Measurements from ENCODE around the gene SRSF9.

SRSF9 gene

DNA sequence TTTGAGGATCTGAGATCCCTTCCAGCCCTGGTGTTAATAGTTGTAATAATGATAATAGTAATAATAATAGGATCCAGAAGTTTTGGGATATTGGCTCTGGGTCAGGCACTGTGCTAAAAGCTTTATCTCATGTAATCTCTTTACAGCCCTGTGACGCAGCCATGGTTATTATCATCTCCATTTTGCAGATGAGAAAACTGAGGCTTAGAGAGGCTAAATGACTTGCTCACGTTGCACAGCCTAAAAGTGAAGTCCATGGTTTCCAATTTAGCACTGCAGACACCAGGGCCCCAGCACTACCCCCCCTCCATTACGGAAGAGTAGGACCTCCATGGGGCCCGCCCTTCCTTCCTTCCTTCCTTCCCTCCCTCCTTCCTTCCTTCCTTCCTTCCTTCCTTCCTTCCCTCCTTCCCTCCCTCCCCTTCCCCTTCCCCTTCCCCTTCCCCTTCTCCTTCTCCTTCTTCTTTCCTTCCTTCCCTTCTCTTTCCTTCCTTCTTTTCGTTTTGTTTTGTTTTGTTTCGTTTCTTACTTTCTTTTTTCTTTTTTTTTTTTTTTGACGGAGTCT is 46.6 kb downstream of the SRSF9 start:
- CTCF ChIA-PET: interaction anchor here (0.6 kb wide), 2 partner anchors 37 to 121 kb away, joined by 3 to 6 read pairs; no protein-coding TSS in a partner anchor

DNA sequence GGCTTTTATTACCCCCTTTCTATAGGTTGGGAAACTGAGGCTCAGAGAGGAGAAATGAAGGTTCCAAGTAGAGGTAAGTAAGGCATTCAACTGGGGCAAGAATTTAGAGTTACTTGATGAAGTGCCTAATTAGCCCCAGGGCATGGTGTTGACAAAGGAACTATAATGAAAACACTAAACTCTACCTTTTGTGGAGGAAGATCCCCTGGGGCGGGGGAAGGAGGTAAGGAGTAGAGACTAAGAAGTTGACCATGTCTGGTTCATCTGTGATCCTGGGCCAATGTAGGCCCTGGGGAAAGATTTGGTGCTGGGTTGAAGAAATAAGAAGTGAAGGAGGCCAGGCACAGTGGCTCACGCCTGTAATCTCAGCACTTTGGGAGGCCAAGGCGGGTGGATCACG is 47.8 kb downstream of the SRSF9 start:
- TF ChIP-seq SUZ12 (IDR thresholded peaks at IDR 0.05) (no peak), LEF1 (IDR thresholded peaks at IDR 0.05; ENCODE audit: borderline replicate concordance) (no peak), ELF4 (IDR thresholded peaks at IDR 0.05) (no peak), TARDBP (IDR thresholded peaks at IDR 0.05) (no peak), FOXA1 (IDR thresholded peaks at IDR 0.05) (no peak), SP1 (IDR thresholded peaks at IDR 0.05) (no peak), FOXK2 (IDR thresholded peaks at IDR 0.05) (no peak), FOXM1 (IDR thresholded peaks at IDR 0.05; ENCODE audit: borderline replicate concordance) (no peak), CTBP1 (IDR thresholded peaks at IDR 0.05; ENCODE audit: borderline replicate concordance) (no peak), ZNF384 (IDR thresholded peaks at IDR 0.05) (no peak)
- TF ChIP-seq, protein P1, sequence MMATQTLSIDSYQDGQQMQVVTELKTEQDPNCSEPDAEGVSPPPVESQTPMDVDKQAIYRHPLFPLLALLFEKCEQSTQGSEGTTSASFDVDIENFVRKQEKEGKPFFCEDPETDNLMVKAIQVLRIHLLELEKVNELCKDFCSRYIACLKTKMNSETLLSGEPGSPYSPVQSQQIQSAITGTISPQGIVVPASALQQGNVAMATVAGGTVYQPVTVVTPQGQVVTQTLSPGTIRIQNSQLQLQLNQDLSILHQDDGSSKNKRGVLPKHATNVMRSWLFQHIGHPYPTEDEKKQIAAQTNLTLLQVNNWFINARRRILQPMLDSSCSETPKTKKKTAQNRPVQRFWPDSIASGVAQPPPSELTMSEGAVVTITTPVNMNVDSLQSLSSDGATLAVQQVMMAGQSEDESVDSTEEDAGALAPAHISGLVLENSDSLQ (IDR thresholded peaks at IDR 0.05): no peak
- ChIA-PET POLR2A (no interaction called here), CTCF (no interaction called here)

More for the DNA sequence above, 46.6 kb downstream of the SRSF9 start:
- no peak for DNase-seq (ENCODE audit: extremely low spot score)
- TF ChIP-seq LEF1 (IDR thresholded peaks at IDR 0.05; ENCODE audit: borderline replicate concordance): no peak
- TF ChIP-seq BHLHE40 (IDR thresholded peaks at IDR 0.05; ENCODE audit: borderline replicate concordance): no peak
- TF ChIP-seq ELF4 (IDR thresholded peaks at IDR 0.05): no peak
- TF ChIP-seq SP1 (IDR thresholded peaks at IDR 0.05): no peak
- TF ChIP-seq FOXK2 (IDR thresholded peaks at IDR 0.05): no peak
- TF ChIP-seq, protein P1 (IDR thresholded peaks at IDR 0.05): no peak
- no peak for TF ChIP-seq HDGF (IDR thresholded peaks at IDR 0.05; ENCODE audit: borderline replicate concordance)
- TF ChIP-seq FOXM1 (IDR thresholded peaks at IDR 0.05; ENCODE audit: borderline replicate concordance): no peak
- no peak for TF ChIP-seq CTBP1 (IDR thresholded peaks at IDR 0.05; ENCODE audit: borderline replicate concordance)
- TF ChIP-seq FOXA1 (IDR thresholded peaks at IDR 0.05): no peak
- no peak for TF ChIP-seq ARNT (IDR thresholded peaks at IDR 0.05)
- no peak for TF ChIP-seq L3MBTL2 (conservative IDR thresholded peaks at IDR 0.05)
- no peak for TF ChIP-seq SUZ12 (IDR thresholded peaks at IDR 0.05)
- TF ChIP-seq TARDBP (IDR thresholded peaks at IDR 0.05): no peak
- TF ChIP-seq NFRKB (IDR thresholded peaks at IDR 0.05): no peak
- no peak for TF ChIP-seq ZNF384 (IDR thresholded peaks at IDR 0.05)
- POLR2A ChIA-PET: no interaction called here

DNA sequence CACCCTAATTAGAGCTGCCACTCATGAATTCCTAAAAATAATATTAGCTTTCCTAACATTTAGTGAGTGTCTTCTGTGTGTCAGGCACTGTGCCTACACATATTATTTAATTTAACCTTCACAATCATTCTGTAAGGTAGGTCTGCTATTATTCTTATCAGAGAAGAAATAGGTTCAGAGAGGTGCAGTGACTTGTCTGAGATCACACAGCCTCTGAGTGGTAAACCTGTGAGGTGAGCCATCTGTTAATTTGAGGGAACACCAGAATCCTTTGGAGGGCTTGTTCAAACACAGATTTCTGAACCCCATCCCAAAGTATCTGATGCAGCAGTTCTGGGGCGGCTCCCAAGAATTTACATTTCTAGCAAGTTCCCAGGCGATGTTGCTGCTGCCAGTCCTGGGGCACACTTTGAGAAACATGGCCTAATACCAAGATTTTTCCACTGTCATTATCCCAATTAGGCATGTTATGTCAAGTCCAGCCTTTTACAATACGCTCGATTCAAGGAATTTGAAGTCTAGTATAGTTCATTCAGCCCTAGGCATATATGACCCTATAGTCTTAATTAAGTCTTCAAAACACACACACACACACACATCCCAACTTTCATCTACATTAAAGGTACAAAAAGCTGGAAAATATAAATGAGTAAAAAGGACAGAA is 51.5 kb downstream of the SRSF9 start:
- TF ChIP-seq NFRKB (IDR thresholded peaks at IDR 0.05) (no peak), FOXK2 (IDR thresholded peaks at IDR 0.05) (no peak), SUZ12 (IDR thresholded peaks at IDR 0.05) (no peak), ELF4 (IDR thresholded peaks at IDR 0.05) (no peak), FOXA1 (IDR thresholded peaks at IDR 0.05) (no peak), LEF1 (IDR thresholded peaks at IDR 0.05; ENCODE audit: borderline replicate concordance) (no peak), BHLHE40 (IDR thresholded peaks at IDR 0.05; ENCODE audit: borderline replicate concordance) (no peak), FOXM1 (IDR thresholded peaks at IDR 0.05; ENCODE audit: borderline replicate concordance) (no peak), CTBP1 (IDR thresholded peaks at IDR 0.05; ENCODE audit: borderline replicate concordance) (no peak), ZNF384 (IDR thresholded peaks at IDR 0.05) (no peak), L3MBTL2 (conservative IDR thresholded peaks at IDR 0.05) (no peak), TARDBP (IDR thresholded peaks at IDR 0.05) (no peak), ARNT (IDR thresholded peaks at IDR 0.05) (no peak), HDGF (IDR thresholded peaks at IDR 0.05; ENCODE audit: borderline replicate concordance) (no peak), SP1 (IDR thresholded peaks at IDR 0.05) (no peak)
- TF ChIP-seq, protein P1 (IDR thresholded peaks at IDR 0.05): no peak
- POLR2A ChIA-PET: no interaction called here
- CTCF ChIA-PET: interaction anchor here (0.7 kb wide), 1 partner anchor 50 kb away, joined by 3 read pairs; no protein-coding TSS in a partner anchor
- no peak for DNase-seq (ENCODE audit: extremely low spot score)

More for the DNA sequence above, 47.8 kb downstream of the SRSF9 start:
- no peak for DNase-seq (ENCODE audit: extremely low spot score)

DNA sequence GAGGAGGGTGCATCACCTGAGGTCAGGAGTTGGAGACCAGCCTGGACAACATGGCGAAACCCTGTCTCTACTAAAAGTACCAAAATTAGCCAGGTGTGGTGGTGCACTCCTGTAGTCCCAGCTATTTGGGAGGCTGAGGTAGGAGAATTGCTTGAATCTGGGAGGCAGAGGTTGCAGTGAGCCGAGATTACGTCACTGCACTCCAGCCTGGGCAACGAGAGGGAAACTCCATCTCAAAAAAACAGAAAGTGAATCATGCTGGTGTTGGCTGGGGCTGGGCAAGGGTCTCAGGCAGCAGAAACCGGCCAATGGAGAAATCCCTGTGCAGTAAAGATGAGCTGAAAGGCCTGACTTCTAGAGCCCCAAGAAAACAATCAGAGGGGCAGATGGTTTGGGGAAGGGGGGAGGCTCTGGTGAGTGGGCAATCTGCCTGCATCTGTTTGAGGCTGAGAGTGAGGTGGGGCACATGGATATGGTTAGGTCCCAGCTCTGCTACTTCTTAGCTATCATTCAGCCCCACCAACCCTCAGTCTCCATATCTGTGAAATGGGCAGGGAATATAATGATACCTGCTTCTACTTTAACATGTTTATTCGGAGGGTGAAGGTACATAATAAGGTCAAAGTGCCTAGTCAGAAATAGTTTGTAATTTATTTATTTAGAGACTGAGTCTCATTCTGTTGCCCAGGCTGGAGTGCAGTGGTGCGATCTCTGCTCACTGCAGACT is 52.9 kb downstream of the SRSF9 start:
- CTCF ChIA-PET: interaction anchor here (0.8 kb wide), 1 partner anchor 50 kb away, joined by 4 read pairs; no protein-coding TSS in a partner anchor
- TF ChIP-seq ELF4 (IDR thresholded peaks at IDR 0.05) (no peak), TARDBP (IDR thresholded peaks at IDR 0.05) (no peak), SP1 (IDR thresholded peaks at IDR 0.05) (no peak), ARNT (IDR thresholded peaks at IDR 0.05) (no peak), NFRKB (IDR thresholded peaks at IDR 0.05) (no peak), FOXA1 (IDR thresholded peaks at IDR 0.05) (no peak), SUZ12 (IDR thresholded peaks at IDR 0.05) (no peak), BHLHE40 (IDR thresholded peaks at IDR 0.05; ENCODE audit: borderline replicate concordance) (no peak), L3MBTL2 (conservative IDR thresholded peaks at IDR 0.05) (no peak), CTBP1 (IDR thresholded peaks at IDR 0.05; ENCODE audit: borderline replicate concordance) (no peak), LEF1 (IDR thresholded peaks at IDR 0.05; ENCODE audit: borderline replicate concordance) (no peak), FOXK2 (IDR thresholded peaks at IDR 0.05) (no peak), ZNF384 (IDR thresholded peaks at IDR 0.05) (no peak), FOXM1 (IDR thresholded peaks at IDR 0.05; ENCODE audit: borderline replicate concordance) (no peak)
- TF ChIP-seq, protein P1 (IDR thresholded peaks at IDR 0.05): no peak
- POLR2A ChIA-PET: no interaction called here
- DNase-seq (ENCODE audit: extremely low spot score): no peak
